Naive thymus-derived CD4-positive, alpha-beta T cell (primary cell): Measurements from ENCODE around the gene KDR. TPM values are rescaled to one million over a fixed set of nuclear protein-coding genes. Genes with fewer than 3 reads are reported as not detected.

Experiments used
- ATAC-seq: fragments of 150-1000 bp; cut with Tn5 transposase; 2 replicates; pipeline ENCODE4 v1.10.0; 2021; ENCODE audit warnings: mild to moderate bottlenecking, moderate library complexity
- CTCF ChIA-PET: fragments of 350-600 bp; sonication (Branson Sonifier 250); formaldehyde crosslinking; loops from one replicate; lab custom pipeline; 2021; ENCODE audit warnings: antibody characterized with exemption; lab: Charles Lee
- POLR2A ChIA-PET: fragments of 350-600 bp; sonication (Branson Sonifier 250); formaldehyde crosslinking; loops from one replicate; lab custom pipeline; 2021; ENCODE audit warnings: antibody characterized with exemption, inconsistent platforms; lab: Charles Lee
- DNase-seq, 9 donors: peaks; one replicate each; pipeline versions ENCODE4 v3.0.0 to v3.0.0-alpha.2; 2020 to 2022; ENCODE audit warnings: mixed read lengths in 1 of 9
- H3K27ac ChIP-seq: one replicate; pipeline ENCODE4 v1.7.0; 2013; ENCODE audit warnings: mild to moderate bottlenecking, low read depth, low read length, moderate library complexity
- H3K27me3 ChIP-seq, 2 donors: one replicate each; pipeline ENCODE4 v1.7.0; 2013; ENCODE audit warnings: low read length in 2 of 2, mild to moderate bottlenecking in 2 of 2, moderate library complexity in 2 of 2; ENCODE audit not compliant: control insufficient read depth in 2 of 2, insufficient read depth in 2 of 2
- H3K36me3 ChIP-seq, 3 experiments: 1 replicate in 2 of 3; 2 replicates in 1 of 3; pipeline ENCODE4 v1.7.0; 2013; ENCODE audit warnings: low read length in 3 of 3, mild to moderate bottlenecking in 3 of 3, moderate library complexity in 1 of 3; ENCODE audit not compliant: insufficient read depth in 3 of 3, control insufficient read depth in 2 of 3
- H3K4me1 ChIP-seq, 2 donors: one replicate each; pipeline ENCODE4 v1.7.0; 2013; ENCODE audit warnings: low read length in 2 of 2, mild to moderate bottlenecking in 2 of 2, moderate library complexity in 1 of 2; ENCODE audit not compliant: control insufficient read depth in 2 of 2, insufficient read depth in 2 of 2
- H3K4me3 ChIP-seq: 2 replicates; pipeline ENCODE4 v1.7.0; 2013; ENCODE audit warnings: mild to moderate bottlenecking, low read length
- H3K9me3 ChIP-seq, 3 experiments: 1 replicate in 2 of 3; 2 replicates in 1 of 3; pipeline ENCODE4 v1.7.0; 2013; ENCODE audit warnings: low read length in 3 of 3; ENCODE audit not compliant: control insufficient read depth in 2 of 3
- H3K27ac Mint-ChIP-seq, 9 donors: one replicate each; pipeline ENCODE4 v1.8.0; 2020 to 2022; ENCODE audit warnings: mixed read lengths in 9 of 9, mild to moderate bottlenecking in 8 of 9, moderate library complexity in 5 of 9, inconsistent platforms in 2 of 9
- H3K27me3 Mint-ChIP-seq, 5 donors: one replicate each; pipeline ENCODE4 v1.8.0; 2021 to 2022; ENCODE audit warnings: mixed read lengths in 5 of 5, mild to moderate bottlenecking in 1 of 5
- H3K36me3 Mint-ChIP-seq, 5 donors: one replicate each; pipeline ENCODE4 v1.8.0; 2020 to 2022; ENCODE audit warnings: mixed read lengths in 5 of 5, mild to moderate bottlenecking in 3 of 5, inconsistent platforms in 1 of 5
- H3K4me1 Mint-ChIP-seq, 7 donors: one replicate each; pipeline ENCODE4 v1.8.0; 2020 to 2022; ENCODE audit warnings: mixed read lengths in 7 of 7, mild to moderate bottlenecking in 3 of 7, inconsistent platforms in 1 of 7
- H3K4me3 Mint-ChIP-seq, 10 donors: one replicate each; pipeline ENCODE4 v1.8.0; 2020 to 2022; ENCODE audit warnings: mild to moderate bottlenecking in 10 of 10, mixed read lengths in 10 of 10, moderate library complexity in 6 of 10, inconsistent platforms in 2 of 10
- H3K9me3 Mint-ChIP-seq, 11 donors: one replicate each; pipeline ENCODE4 v1.8.0; 2020 to 2022; ENCODE audit warnings: mixed read lengths in 11 of 11, mild to moderate bottlenecking in 4 of 11, inconsistent platforms in 1 of 11, moderate library complexity in 1 of 11
- intact Hi-C, 2 donors: fragments of 100-400 bp; cut with micrococcal nuclease; formaldehyde crosslinking; loops; one replicate each; pipeline ENCODE4 v1.15.1; 2023
- polyA plus RNA-seq, 2 donors: library from polyadenylated mRNA; unstranded; fragments of 300-500 nt; fragmentation: Illumina TruSeq; gene quantifications; one replicate each; pipeline ENCODE4 v1.2.3, GENCODE V29; 2021
- total RNA-seq, 6 experiments: library from RNA in 5 of 6; stranded (reverse) in 5 of 6; gene quantifications; 1 replicate in 5 of 6; 2 replicates in 1 of 6; pipeline ENCODE4 v1.2.3 and lab custom pipeline; 2021 to 2026

Gene KDR
- total and polyA plus RNA-seq, 7 experiments from 2014 or later: not detected

DNA sequence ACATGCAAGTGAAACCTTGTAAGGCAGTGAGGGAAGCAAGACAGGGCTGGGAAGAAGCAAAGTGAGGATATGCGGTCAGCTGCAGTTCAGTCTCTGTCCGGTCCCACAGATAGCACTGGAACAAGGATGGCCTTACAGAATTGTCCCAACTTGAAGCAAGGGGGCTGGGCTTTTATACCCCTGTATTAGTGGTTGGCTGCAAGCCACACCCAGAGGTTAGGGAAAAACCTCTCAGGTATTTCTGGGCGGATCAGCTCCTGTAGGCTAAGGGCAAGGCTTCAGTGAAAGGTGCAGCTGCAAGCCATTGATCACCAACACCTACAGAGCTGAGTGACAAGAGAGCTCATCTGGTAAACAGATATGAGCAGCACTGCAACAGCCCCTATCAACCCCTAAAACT lies 89.0 kb downstream of the KDR start:
- ChIA-PET POLR2A (no interaction called here), CTCF (no interaction called here)
- intact Hi-C loops: no loop called here
- Histone ChIP-seq H3K27me3 (no peaks in the 10 kb centered on the region), H3K27ac (no peak overlapping the region), H3K4me1 (no peaks in the 10 kb centered on the region), H3K9me3 (no peaks in the 10 kb centered on the region), H3K36me3 (no peaks in the 10 kb centered on the region), H3K4me3 (no peak overlapping the region)
- DNase-seq (no peak), ATAC-seq (no peak)
- Mint-ChIP-seq H3K9me3 (peaks cover 0 to 18% (median 3%) of the 10 kb centered on the region in 11 donors), H3K27ac (no peak overlapping the region), H3K36me3 (peaks cover 0 to 4% (median 0%) of the 10 kb centered on the region in 5 donors), H3K27me3 (peaks cover 0 to 37% (median 18%) of the 10 kb centered on the region in 5 donors), H3K4me1 (no peaks in the 10 kb centered on the region), H3K4me3 (no peak overlapping the region)

DNA sequence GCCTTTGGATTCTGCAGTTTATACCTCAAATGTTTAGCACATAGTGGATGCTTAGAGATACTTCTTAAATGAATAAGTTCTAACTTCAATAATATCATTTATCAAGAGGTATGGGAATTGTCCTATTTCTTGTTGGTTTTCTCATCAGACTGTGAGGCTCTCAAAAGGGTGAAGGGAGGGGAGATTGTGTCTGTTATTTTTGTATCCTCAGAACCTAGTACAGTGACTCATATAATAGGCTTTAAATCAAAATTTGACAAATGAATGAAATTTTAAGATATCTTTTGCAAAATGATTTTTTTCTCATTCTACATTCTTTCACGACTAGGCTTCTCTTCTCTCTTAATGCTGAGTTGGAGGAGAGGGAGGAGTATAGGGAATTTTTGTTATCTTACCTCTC lies 89.5 kb downstream of the KDR start:
- Mint-ChIP-seq H3K27me3 (peaks cover 0 to 37% (median 18%) of the 10 kb centered on the region in 5 donors), H3K27ac (no peak overlapping the region), H3K4me3 (no peak overlapping the region), H3K9me3 (peaks cover 0 to 14% (median 1%) of the 10 kb centered on the region in 11 donors), H3K36me3 (peaks cover 0 to under 1% (median 0%) of the 10 kb centered on the region in 5 donors), H3K4me1 (no peaks in the 10 kb centered on the region)
- Histone ChIP-seq H3K27ac (no peak overlapping the region), H3K4me1 (no peaks in the 10 kb centered on the region), H3K9me3 (no peaks in the 10 kb centered on the region), H3K4me3 (no peak overlapping the region), H3K36me3 (no peaks in the 10 kb centered on the region), H3K27me3 (no peaks in the 10 kb centered on the region)
- no peak for ATAC-seq
- POLR2A ChIA-PET: no interaction called here
- DNase-seq: no peak
- CTCF ChIA-PET: no interaction called here
- intact Hi-C loops: no loop called here

DNA sequence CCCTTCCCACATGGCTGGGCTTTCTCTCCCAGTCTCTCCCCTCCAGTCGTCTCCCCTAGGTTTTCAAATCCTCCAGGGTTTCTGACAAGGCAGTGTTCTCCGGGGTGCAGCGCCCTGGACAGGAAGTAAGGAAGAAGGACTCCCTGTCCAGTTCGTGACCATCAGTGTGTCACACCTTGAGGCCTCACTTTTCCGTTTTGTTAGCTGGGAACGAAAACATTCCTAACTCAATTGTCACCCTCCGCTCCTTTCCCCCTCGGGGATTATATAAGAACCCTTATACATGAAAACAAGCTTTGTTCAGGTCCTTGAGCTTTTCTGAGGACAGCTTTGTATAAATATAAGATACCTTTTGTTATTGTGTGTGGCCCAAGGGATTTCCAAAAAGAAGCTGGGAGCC lies 92.1 kb downstream of the KDR start:
- Histone ChIP-seq H3K36me3 (no peaks in the 10 kb centered on the region), H3K27me3 (no peaks in the 10 kb centered on the region), H3K4me3 (no peak overlapping the region), H3K27ac (no peak overlapping the region), H3K4me1 (no peaks in the 10 kb centered on the region), H3K9me3 (no peaks in the 10 kb centered on the region)
- H3K4me1 Mint-ChIP-seq: no peaks in the 10 kb centered on the region
- no peaks in the 10 kb centered on the region for H3K36me3 Mint-ChIP-seq
- DNase-seq (no peak), ATAC-seq (no peak)
- ChIA-PET POLR2A (no interaction called here), CTCF (no interaction called here)
- H3K27me3 Mint-ChIP-seq: peaks cover 0 to 39% (median 22%) of the 10 kb centered on the region in 5 donors
- no peaks in the 10 kb centered on the region for H3K9me3 Mint-ChIP-seq
- H3K4me3 Mint-ChIP-seq: no peak overlapping the region
- intact Hi-C loops: no loop called here
- H3K27ac Mint-ChIP-seq: no peak overlapping the region

DNA sequence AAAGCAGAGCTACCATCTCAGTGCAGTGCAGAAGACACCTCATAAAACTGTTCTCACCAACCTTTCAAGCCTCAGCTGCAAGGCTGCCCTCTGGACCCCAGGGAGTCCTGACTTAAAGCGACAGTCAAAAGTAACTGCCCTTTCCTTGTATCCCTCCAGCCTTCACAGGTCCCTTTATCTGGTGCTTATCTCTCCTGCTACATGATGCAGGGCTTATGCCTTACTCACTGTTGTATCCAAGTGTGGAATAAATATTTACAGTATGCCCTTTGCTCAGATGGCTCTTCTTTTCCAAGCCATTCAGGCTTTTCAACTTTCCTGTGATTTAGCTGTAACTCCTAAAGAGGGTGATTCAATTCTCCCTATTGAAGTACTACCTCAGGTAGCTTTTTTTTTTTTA lies 92.6 kb downstream of the KDR start:
- CTCF ChIA-PET: no interaction called here

DNA sequence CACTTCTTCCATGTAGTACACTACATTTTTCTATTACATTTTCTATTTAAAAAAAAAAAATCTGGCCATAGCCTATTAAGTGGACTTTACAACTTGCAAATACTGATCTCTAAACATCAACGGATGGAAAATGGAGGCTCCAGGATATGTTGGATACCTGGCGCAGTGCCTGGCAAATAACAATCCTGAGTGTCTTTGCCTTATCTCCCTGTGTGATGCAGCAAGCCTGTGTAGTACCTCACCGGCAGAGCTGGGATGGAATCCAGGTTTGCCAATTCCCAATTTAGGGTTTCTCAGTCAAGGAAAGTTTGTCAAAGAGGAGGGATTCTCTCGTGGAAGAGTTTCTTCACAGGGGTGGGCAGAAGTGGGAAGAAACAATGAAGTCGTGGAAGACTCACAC lies 93.2 kb downstream of the KDR start:
- ChIA-PET POLR2A (no interaction called here), CTCF (no interaction called here)
- no peaks in the 10 kb centered on the region for H3K9me3 Mint-ChIP-seq
- DNase-seq (no peak), ATAC-seq (no peak)
- H3K27me3 ChIP-seq: no peaks in the 10 kb centered on the region
- H3K27me3 Mint-ChIP-seq: peaks cover 0 to 39% (median 17%) of the 10 kb centered on the region in 5 donors
- no peak overlapping the region for H3K27ac Mint-ChIP-seq
- no peak overlapping the region for H3K4me3 Mint-ChIP-seq
- H3K36me3 Mint-ChIP-seq: no peaks in the 10 kb centered on the region
- no peaks in the 10 kb centered on the region for H3K4me1 ChIP-seq
- intact Hi-C loops: no loop called here
- H3K4me3 ChIP-seq: no peak overlapping the region
- H3K9me3 ChIP-seq: no peaks in the 10 kb centered on the region
- H3K4me1 Mint-ChIP-seq: no peaks in the 10 kb centered on the region
- H3K27ac ChIP-seq: no peak overlapping the region
- H3K36me3 ChIP-seq: no peaks in the 10 kb centered on the region

More for the DNA sequence above, 92.6 kb downstream of the KDR start:
- Histone ChIP-seq H3K27ac (no peak overlapping the region), H3K4me3 (no peak overlapping the region), H3K4me1 (no peaks in the 10 kb centered on the region), H3K36me3 (no peaks in the 10 kb centered on the region), H3K9me3 (no peaks in the 10 kb centered on the region), H3K27me3 (no peaks in the 10 kb centered on the region)
- DNase-seq (no peak), ATAC-seq (no peak)
- Mint-ChIP-seq H3K27ac (no peak overlapping the region), H3K36me3 (no peaks in the 10 kb centered on the region), H3K9me3 (no peaks in the 10 kb centered on the region), H3K4me1 (no peaks in the 10 kb centered on the region), H3K27me3 (peaks cover 0 to 39% (median 20%) of the 10 kb centered on the region in 5 donors), H3K4me3 (no peak overlapping the region)
- POLR2A ChIA-PET: no interaction called here
- intact Hi-C loops: no loop called here

DNA sequence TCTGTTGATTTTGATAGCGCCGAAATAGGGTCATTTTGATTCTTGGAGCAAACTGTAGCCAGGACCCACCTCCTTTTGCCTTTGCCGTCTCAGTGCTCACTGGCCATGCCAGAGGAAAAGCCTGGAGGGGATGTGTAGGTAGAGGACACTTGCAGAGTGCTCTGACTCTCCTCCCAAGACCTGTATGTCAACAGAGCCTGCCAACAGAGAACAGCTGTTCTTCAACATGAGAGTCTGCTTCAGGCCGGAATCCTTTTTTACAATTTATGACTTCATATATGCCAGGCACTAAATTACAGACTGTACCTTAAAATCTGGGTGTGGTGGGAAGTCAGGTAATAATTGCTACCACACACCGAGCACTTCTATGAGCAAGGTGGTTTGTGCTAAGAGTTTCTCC lies 94.2 kb downstream of the KDR start:
- Mint-ChIP-seq H3K27me3 (peaks cover 0 to 38% (median 17%) of the 10 kb centered on the region in 5 donors), H3K4me1 (no peaks in the 10 kb centered on the region), H3K27ac (no peak overlapping the region), H3K9me3 (no peaks in the 10 kb centered on the region), H3K36me3 (no peaks in the 10 kb centered on the region), H3K4me3 (no peak overlapping the region)
- no peak overlapping the region for H3K27ac ChIP-seq
- H3K4me1 ChIP-seq: no peaks in the 10 kb centered on the region
- no peaks in the 10 kb centered on the region for H3K27me3 ChIP-seq
- CTCF ChIA-PET: no interaction called here
- H3K36me3 ChIP-seq: no peaks in the 10 kb centered on the region
- H3K9me3 ChIP-seq: no peaks in the 10 kb centered on the region
- intact Hi-C loops: no loop called here
- POLR2A ChIA-PET: no interaction called here
- no peak overlapping the region for H3K4me3 ChIP-seq
- no peak for DNase-seq
- no peak for ATAC-seq

DNA sequence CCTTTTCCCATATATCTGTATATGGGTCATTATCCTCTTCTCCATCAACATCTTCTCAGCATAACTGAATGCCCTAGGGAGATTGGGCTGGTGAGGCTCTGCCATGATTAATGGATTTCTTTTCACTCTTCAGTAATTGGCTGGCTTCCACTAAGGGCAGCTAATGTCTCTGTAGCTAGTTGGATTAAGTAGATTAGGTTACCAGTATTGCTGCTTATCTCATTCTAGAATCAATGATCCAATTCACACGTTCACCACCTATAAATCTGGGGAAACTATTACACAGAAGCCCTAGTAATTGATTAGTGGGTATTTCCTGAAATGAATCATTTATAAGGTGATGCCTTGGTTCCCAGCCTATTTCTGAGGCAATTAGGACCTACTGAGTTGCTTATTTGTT lies 94.8 kb downstream of the KDR start:
- CTCF ChIA-PET: no interaction called here
- H3K4me3 ChIP-seq: no peak overlapping the region
- no peak for ATAC-seq
- no peak for DNase-seq
- H3K27me3 ChIP-seq: no peaks in the 10 kb centered on the region
- no peaks in the 10 kb centered on the region for H3K4me1 ChIP-seq
- POLR2A ChIA-PET: no interaction called here
- Mint-ChIP-seq H3K27me3 (peaks cover 0 to 38% (median 17%) of the 10 kb centered on the region in 5 donors), H3K4me3 (no peak overlapping the region), H3K9me3 (no peaks in the 10 kb centered on the region), H3K36me3 (no peaks in the 10 kb centered on the region), H3K4me1 (no peaks in the 10 kb centered on the region), H3K27ac (no peak overlapping the region)
- no peak overlapping the region for H3K27ac ChIP-seq
- intact Hi-C loops: no loop called here
- no peaks in the 10 kb centered on the region for H3K9me3 ChIP-seq
- H3K36me3 ChIP-seq: no peaks in the 10 kb centered on the region
